Endothelial cell (in vitro differentiated cells): ENCODE data around the gene SH3RF2. TPM values are rescaled to one million over a fixed set of nuclear protein-coding genes. Genes with fewer than 3 reads are reported as not detected.

Experiments used
- DNase-seq: peaks from one replicate; pipeline ENCODE4 v3.0.0; 2021; ENCODE audit warnings: low spot score
- H3K27ac Mint-ChIP-seq: one replicate; pipeline ENCODE4 v1.8.0; 2021; ENCODE audit warnings: mixed read lengths, inconsistent platforms; ENCODE audit not compliant: unreplicated experiment
- H3K27me3 Mint-ChIP-seq: one replicate; pipeline ENCODE4 v1.8.0; 2021; ENCODE audit warnings: mild to moderate bottlenecking, moderate library complexity, mixed read lengths, inconsistent platforms; ENCODE audit not compliant: unreplicated experiment
- H3K36me3 Mint-ChIP-seq: one replicate; pipeline ENCODE4 v1.8.0; 2021; ENCODE audit warnings: mild to moderate bottlenecking, low read depth, mixed read lengths, inconsistent platforms; ENCODE audit not compliant: unreplicated experiment
- H3K4me1 Mint-ChIP-seq: one replicate; pipeline ENCODE4 v1.8.0; 2021; ENCODE audit warnings: mild to moderate bottlenecking, mixed read lengths, inconsistent platforms; ENCODE audit not compliant: unreplicated experiment
- H3K4me3 Mint-ChIP-seq: one replicate; pipeline ENCODE4 v1.8.0; 2021; ENCODE audit warnings: mild to moderate bottlenecking, mixed read lengths, inconsistent platforms; ENCODE audit not compliant: unreplicated experiment
- H3K9me3 Mint-ChIP-seq: one replicate; pipeline ENCODE4 v1.8.0; 2021; ENCODE audit warnings: mixed read lengths, inconsistent platforms; ENCODE audit not compliant: unreplicated experiment
- CTCF ChIP-seq: fragments of 200-600 bp; sonication (generic); IDR thresholded peaks from one replicate; pipeline ENCODE4 v1.5.0; 2021; ENCODE audit warnings: antibody characterized with exemption; ENCODE audit not compliant: unreplicated experiment
- total RNA-seq: library from RNA; stranded (reverse); fragmentation: NEBNext Ultra II Directional; extraction: Animal tissue kit (Norgen Biotek cat#: 25700); gene quantifications from one replicate; pipeline ENCODE4 v1.2.1, GENCODE V29; 2021; ENCODE audit not compliant: unreplicated experiment

SH3RF2 gene
- total RNA-seq, 1 donor from 2014 or later = 0.23 TPM

GRCh38 chr5:145968970-145969713 is 32.8 kb downstream of the SH3RF2 start:
- no peak for TF ChIP-seq CTCF
- H3K4me3 Mint-ChIP-seq = no peak overlapping the region
- no peaks in the 10 kb centered on the region for H3K27me3 Mint-ChIP-seq
- no peaks in the 10 kb centered on the region for H3K36me3 Mint-ChIP-seq
- no peaks in the 10 kb centered on the region for H3K9me3 Mint-ChIP-seq
- H3K4me1 Mint-ChIP-seq = no peaks in the 10 kb centered on the region
- DNase-seq = no peak
- no peak overlapping the region for H3K27ac Mint-ChIP-seq

GRCh38 chr5:145969714-145970092 is 33.3 kb downstream of the SH3RF2 start:
- Mint-ChIP-seq H3K4me3 (no peak overlapping the region), H3K4me1 (no peaks in the 10 kb centered on the region), H3K27me3 (no peaks in the 10 kb centered on the region), H3K36me3 (no peaks in the 10 kb centered on the region), H3K9me3 (no peaks in the 10 kb centered on the region), H3K27ac (no peak overlapping the region)
- no peak for DNase-seq
- no peak for TF ChIP-seq CTCF

GRCh38 chr5:145971108-145971507 is 34.7 kb downstream of the SH3RF2 start:
- no peak for TF ChIP-seq CTCF

GRCh38 chr5:145971701-145972100 is 35.3 kb downstream of the SH3RF2 start:
- no peaks in the 10 kb centered on the region for H3K27me3 Mint-ChIP-seq
- DNase-seq = no peak
- H3K27ac Mint-ChIP-seq = no peak overlapping the region
- H3K4me1 Mint-ChIP-seq = no peaks in the 10 kb centered on the region
- TF ChIP-seq CTCF = no peak
- H3K36me3 Mint-ChIP-seq = no peaks in the 10 kb centered on the region
- H3K4me3 Mint-ChIP-seq = no peak overlapping the region
- no peaks in the 10 kb centered on the region for H3K9me3 Mint-ChIP-seq

More at GRCh38 chr5:145971108-145971507, 34.7 kb downstream of the SH3RF2 start:
- Mint-ChIP-seq H3K4me3 (no peak overlapping the region), H3K36me3 (no peaks in the 10 kb centered on the region), H3K27me3 (no peaks in the 10 kb centered on the region), H3K4me1 (no peaks in the 10 kb centered on the region), H3K27ac (no peak overlapping the region), H3K9me3 (no peaks in the 10 kb centered on the region)
- DNase-seq = no peak

- Mint-ChIP-seq H3K36me3 (no peaks in the 10 kb centered on the region), H3K9me3 (no peaks in the 10 kb centered on the region), H3K4me3 (no peak overlapping the region), H3K27me3 (no peaks in the 10 kb centered on the region), H3K4me1 (no peaks in the 10 kb centered on the region), H3K27ac (no peak overlapping the region)
- DNase-seq = no peak
- TF ChIP-seq CTCF = no peak
Measured at GRCh38 chr5:145975001-145975360, 38.6 kb downstream of the SH3RF2 start.
